Transverse colon (tissue), 4 donors: ENCODE results near the gene DRC7.

ENCODE experiments used
- CTCF ChIP-seq, 5 experiments: fragments of 200-600 bp in 3 of 5; fragments of 450-650 bp in 2 of 5; sonication (generic) in 3 of 5; IDR thresholded peaks; 1 replicate in 2 of 5; 2 replicates in 3 of 5; pipeline ENCODE4 v1.5.1; 2016 to 2017; ENCODE audit warnings: antibody characterized with exemption in 5 of 5, inconsistent platforms in 3 of 5, mild to moderate bottlenecking in 2 of 5, moderate library complexity in 1 of 5
- POLR2A ChIP-seq: fragments of 450-650 bp; IDR thresholded peaks from one replicate; pipeline ENCODE4 v1.6.1; 2016; ENCODE audit warnings: antibody characterized with exemption, mild to moderate bottlenecking, moderate library complexity
- POLR2AphosphoS5 ChIP-seq, 3 donors: sonication (generic); formaldehyde crosslinking; IDR thresholded peaks; one replicate each; pipeline ENCODE4 v1.6.1; 2016; ENCODE audit warnings: antibody characterized with exemption in 3 of 3

- TF ChIP-seq CTCF (IDR thresholded peaks at IDR 0.05) (no peak), POLR2AphosphoS5 (IDR thresholded peaks at IDR 0.05) (no peak), POLR2A (no peak)
Observed at GRCh38 chr16:57688987-57689761, 5.4 kb upstream of the DRC7 start.
